ENCODE results near the gene RSPH9.

Gene RSPH9

DNA sequence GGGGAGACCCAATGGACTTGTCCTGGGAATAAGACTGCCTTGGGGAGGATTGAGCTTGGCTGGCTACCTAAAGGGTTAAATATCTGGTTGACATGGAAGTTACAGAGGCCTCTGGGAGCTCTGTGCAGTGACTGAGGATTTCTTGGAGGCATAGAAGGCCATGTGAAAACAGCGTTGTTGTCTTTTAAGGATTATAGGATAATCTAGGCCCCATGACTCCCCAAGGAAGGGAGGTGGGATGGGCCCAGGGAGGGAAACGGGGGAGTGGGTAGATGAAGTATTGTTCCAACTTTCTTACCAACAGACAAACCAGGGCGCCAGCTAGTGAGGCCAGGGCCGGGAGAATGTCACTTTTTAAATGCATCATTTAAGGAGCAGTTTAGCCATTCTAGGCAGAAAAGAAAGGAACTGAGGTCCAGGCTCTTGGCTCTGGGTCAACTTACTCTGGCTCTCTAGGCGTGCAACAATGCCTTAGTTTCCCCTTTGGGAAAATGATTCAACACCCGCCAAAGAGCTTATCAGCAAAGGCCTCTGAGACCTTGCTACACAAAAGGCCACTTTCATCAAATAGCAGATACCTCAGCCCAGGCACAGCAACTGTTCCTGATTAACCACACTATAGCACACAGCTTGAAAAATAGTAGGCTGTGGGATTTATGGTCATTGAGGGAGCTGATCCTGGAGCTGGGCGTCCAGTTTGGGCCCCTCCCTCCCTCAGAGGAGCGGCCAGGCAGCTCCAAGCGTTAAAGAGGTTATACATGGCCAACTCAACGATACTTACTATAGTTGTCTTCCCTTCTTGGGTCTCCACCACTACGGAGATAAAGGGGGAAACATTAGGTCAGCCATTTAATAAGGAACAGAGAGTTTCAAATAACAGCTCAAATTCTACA, 35.7 kb downstream of the RSPH9 start:
- H3K79me2 ChIP-seq (ENCODE audit: low read length): peaks cover 80% of the 10 kb centered on the region
- H3K36me3 ChIP-seq (replicated peaks; ENCODE audit: insufficient read depth, low read length): no peaks in the 10 kb centered on the region
- H3K27me3 ChIP-seq (replicated peaks; ENCODE audit: insufficient read depth, low read length): no peaks in the 10 kb centered on the region
- no peak overlapping the region for H3K9ac ChIP-seq (ENCODE audit: low read length)
- peaks cover 17% of the 10 kb centered on the region for H3K4me1 ChIP-seq (ENCODE audit: low read length)
- no peak overlapping the region for H2AFZ ChIP-seq (ENCODE audit: low read length)
- H3F3A ChIP-seq (ENCODE audit: insufficient read depth, low read length): 0 out of 2 replicates have a peak, but pooled peaks cover 3% of the 10 kb centered on the region
- TF ChIP-seq EZH2 (optimal IDR thresholded peaks at IDR 0.05; ENCODE audit: low read depth, low read length): no peak
- TF ChIP-seq EZH2phosphoT487 (IDR thresholded peaks at IDR 0.05; ENCODE audit: low read length): no peak
- TF ChIP-seq, protein P1, sequence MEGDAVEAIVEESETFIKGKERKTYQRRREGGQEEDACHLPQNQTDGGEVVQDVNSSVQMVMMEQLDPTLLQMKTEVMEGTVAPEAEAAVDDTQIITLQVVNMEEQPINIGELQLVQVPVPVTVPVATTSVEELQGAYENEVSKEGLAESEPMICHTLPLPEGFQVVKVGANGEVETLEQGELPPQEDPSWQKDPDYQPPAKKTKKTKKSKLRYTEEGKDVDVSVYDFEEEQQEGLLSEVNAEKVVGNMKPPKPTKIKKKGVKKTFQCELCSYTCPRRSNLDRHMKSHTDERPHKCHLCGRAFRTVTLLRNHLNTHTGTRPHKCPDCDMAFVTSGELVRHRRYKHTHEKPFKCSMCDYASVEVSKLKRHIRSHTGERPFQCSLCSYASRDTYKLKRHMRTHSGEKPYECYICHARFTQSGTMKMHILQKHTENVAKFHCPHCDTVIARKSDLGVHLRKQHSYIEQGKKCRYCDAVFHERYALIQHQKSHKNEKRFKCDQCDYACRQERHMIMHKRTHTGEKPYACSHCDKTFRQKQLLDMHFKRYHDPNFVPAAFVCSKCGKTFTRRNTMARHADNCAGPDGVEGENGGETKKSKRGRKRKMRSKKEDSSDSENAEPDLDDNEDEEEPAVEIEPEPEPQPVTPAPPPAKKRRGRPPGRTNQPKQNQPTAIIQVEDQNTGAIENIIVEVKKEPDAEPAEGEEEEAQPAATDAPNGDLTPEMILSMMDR (IDR thresholded peaks at IDR 0.05; ENCODE audit: low read length): no peak
- H3K4me2 ChIP-seq (ENCODE audit: low read depth, low read length): no peak overlapping the region
- DNase-seq: no peak
- H3K27ac ChIP-seq (ENCODE audit: low read length): no peak overlapping the region
- H3K4me3 ChIP-seq (ENCODE audit: low read length): no peak overlapping the region
- H4K20me1 ChIP-seq (ENCODE audit: insufficient read depth, low read length): peaks cover 16% of the 10 kb centered on the region; the same call in 1 of the 2 replicates
- no peaks in the 10 kb centered on the region for H3K9me3 ChIP-seq (replicated peaks; ENCODE audit: insufficient read depth, low read length)
- H3K9me2 ChIP-seq (replicated peaks; ENCODE audit: insufficient read depth, low read length): no peaks in the 10 kb centered on the region

DNA sequence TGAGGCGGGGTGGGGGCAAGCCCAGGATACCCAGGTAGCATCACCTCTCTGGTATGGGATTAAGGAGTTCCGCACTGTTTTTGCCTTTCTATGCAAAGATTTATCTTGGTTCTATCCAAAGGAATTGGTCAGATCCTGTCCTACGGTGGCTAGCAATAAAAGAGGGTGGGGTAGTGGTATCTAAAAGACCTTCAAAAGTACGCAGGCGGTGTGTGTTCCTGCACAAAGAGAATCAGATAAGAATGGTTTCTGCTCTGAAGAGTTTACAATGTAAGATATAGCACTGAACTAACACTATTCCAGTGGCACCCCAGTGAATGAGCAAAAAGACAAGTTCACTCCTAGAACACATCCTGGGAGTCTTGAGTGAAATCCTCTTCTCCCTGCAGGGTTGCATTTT, 36.5 kb downstream of the RSPH9 start:
- H3K9ac ChIP-seq (ENCODE audit: low read length): no peak overlapping the region
- H3K27me3 ChIP-seq (replicated peaks; ENCODE audit: insufficient read depth, low read length): no peaks in the 10 kb centered on the region
- H3K4me1 ChIP-seq (ENCODE audit: low read length): peaks cover 25% of the 10 kb centered on the region
- H3K4me2 ChIP-seq (ENCODE audit: low read depth, low read length): no peak overlapping the region
- H3K36me3 ChIP-seq (replicated peaks; ENCODE audit: insufficient read depth, low read length): no peaks in the 10 kb centered on the region
- H4K20me1 ChIP-seq (ENCODE audit: insufficient read depth, low read length): peaks cover 16% of the 10 kb centered on the region; the same call in 1 of the 2 replicates
- H3K9me3 ChIP-seq (replicated peaks; ENCODE audit: insufficient read depth, low read length): no peaks in the 10 kb centered on the region
- H3K9me2 ChIP-seq (replicated peaks; ENCODE audit: insufficient read depth, low read length): no peaks in the 10 kb centered on the region
- no peak for TF ChIP-seq EZH2 (optimal IDR thresholded peaks at IDR 0.05; ENCODE audit: low read depth, low read length)
- TF ChIP-seq, protein P1 (IDR thresholded peaks at IDR 0.05; ENCODE audit: low read length): no peak
- no peak for TF ChIP-seq EZH2phosphoT487 (IDR thresholded peaks at IDR 0.05; ENCODE audit: low read length)
- H2AFZ ChIP-seq (ENCODE audit: low read length): no peak overlapping the region
- peaks cover 87% of the 10 kb centered on the region for H3K79me2 ChIP-seq (ENCODE audit: low read length)
- no peak overlapping the region for H3K27ac ChIP-seq (ENCODE audit: low read length)
- 0 out of 2 replicates have a peak, but pooled peaks cover 3% of the 10 kb centered on the region for H3F3A ChIP-seq (ENCODE audit: insufficient read depth, low read length)
- no peak for DNase-seq
- no peak overlapping the region for H3K4me3 ChIP-seq (ENCODE audit: low read length)

DNA sequence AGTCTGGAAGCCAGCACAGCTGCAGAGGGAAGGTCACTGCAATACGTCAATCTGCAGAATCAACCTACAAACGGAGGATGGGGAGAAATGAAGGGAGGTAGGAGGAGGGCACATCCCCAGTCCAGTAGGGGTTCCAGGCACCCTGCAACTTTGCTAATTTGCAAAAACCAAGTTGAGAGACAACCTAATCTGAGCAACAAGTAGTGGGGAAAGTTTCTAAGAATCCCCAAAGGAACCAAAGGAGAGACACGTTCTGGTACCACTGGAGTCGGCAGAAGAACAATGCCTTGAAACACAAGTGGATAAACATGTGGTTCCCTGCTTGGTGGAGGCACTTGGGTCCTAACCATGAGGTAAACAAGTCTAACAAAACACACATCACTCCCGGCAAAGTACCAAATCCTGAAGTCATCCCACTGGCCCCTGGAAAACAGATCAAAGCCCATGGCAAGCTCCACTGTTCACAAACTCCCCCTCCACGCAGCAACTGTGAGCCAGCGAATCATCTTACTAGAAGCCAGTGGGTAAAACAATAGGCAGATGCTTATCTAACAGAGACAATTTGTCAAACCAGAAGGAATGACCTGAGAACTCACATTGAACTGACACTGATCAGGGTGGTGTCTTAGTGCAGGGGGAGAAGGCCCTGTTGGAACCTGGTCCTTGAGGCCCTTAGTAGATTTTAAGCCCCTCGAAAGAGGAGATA, 38.0 kb downstream of the RSPH9 start:
- TF ChIP-seq EZH2phosphoT487 (IDR thresholded peaks at IDR 0.05; ENCODE audit: low read length): no peak
- no peak for TF ChIP-seq EZH2 (optimal IDR thresholded peaks at IDR 0.05; ENCODE audit: low read depth, low read length)
- TF ChIP-seq, protein P1 (IDR thresholded peaks at IDR 0.05; ENCODE audit: low read length): no peak
- no peaks in the 10 kb centered on the region for H3K9me2 ChIP-seq (replicated peaks; ENCODE audit: insufficient read depth, low read length)
- peaks cover 16% of the 10 kb centered on the region; the same call in 1 of the 2 replicates for H4K20me1 ChIP-seq (ENCODE audit: insufficient read depth, low read length)
- H3K27ac ChIP-seq (ENCODE audit: low read length): no peak overlapping the region
- H3K9ac ChIP-seq (ENCODE audit: low read length): no peak overlapping the region
- no peaks in the 10 kb centered on the region for H3K27me3 ChIP-seq (replicated peaks; ENCODE audit: insufficient read depth, low read length)
- no peaks in the 10 kb centered on the region for H3K9me3 ChIP-seq (replicated peaks; ENCODE audit: insufficient read depth, low read length)
- no peak overlapping the region for H2AFZ ChIP-seq (ENCODE audit: low read length)
- H3K4me3 ChIP-seq (ENCODE audit: low read length): no peak overlapping the region
- H3K36me3 ChIP-seq (replicated peaks; ENCODE audit: insufficient read depth, low read length): no peaks in the 10 kb centered on the region
- peaks cover 7% of the 10 kb centered on the region; the same call in 1 of the 2 replicates for H3F3A ChIP-seq (ENCODE audit: insufficient read depth, low read length)
- peaks cover 97% of the 10 kb centered on the region for H3K79me2 ChIP-seq (ENCODE audit: low read length)
- H3K4me2 ChIP-seq (ENCODE audit: low read depth, low read length): no peak overlapping the region
- peaks cover 31% of the 10 kb centered on the region for H3K4me1 ChIP-seq (ENCODE audit: low read length)
- DNase-seq: no peak

Data from MM.1S (cell line).